ENCODE results near the gene CLTCL1.

DNA sequence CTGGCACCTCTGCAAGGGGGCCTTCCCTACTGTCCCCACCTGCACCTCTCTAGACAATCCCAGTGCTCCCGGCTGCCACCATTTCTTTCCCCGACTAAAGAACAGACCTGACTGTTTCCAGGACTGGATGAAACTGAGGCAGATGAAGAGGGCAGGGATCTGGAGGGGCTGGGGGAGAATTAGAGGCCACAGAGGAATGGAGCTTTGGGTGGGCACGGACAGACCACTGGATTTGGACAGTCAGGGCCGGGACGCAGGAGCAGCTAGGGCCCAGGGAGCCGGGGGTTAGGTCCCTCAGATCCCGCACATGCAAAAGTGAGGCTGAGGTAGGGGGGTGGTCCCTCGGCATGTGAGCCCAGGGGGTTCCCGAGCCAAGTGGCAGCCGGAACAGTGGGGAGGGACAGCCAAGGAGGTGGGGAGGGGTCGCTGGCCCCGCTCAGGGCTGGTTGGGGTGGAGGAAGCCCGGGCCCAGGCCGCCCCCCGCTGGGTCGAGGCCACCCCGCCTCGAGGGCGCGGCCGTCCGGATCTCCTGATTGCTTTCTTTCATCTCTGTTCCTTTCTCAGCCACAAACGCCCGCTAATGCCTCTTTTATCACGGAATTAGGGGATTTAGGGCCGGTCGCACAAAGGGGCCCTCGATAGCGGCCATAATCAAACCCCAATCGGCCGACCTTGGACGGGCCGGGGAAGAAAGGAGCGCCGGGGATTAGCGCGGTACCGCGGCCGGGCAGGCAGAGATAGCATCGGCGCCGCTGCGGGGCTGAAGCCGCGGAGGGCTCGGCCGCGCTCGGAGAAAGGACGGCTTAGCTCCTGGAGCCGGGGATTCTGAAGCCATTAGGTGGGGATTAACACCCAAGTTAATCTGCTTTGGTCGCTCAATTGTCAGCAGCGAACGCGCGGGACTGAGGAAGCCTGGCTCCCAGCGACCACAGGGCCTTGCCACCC, 122.2 kb downstream of the CLTCL1 start:
- TF ChIP-seq POLR2A (IDR thresholded peaks at IDR 0.05; ENCODE audit: borderline replicate concordance, extremely low read depth, insufficient read depth, insufficient read length), result no peak
- TF ChIP-seq, protein P1, sequence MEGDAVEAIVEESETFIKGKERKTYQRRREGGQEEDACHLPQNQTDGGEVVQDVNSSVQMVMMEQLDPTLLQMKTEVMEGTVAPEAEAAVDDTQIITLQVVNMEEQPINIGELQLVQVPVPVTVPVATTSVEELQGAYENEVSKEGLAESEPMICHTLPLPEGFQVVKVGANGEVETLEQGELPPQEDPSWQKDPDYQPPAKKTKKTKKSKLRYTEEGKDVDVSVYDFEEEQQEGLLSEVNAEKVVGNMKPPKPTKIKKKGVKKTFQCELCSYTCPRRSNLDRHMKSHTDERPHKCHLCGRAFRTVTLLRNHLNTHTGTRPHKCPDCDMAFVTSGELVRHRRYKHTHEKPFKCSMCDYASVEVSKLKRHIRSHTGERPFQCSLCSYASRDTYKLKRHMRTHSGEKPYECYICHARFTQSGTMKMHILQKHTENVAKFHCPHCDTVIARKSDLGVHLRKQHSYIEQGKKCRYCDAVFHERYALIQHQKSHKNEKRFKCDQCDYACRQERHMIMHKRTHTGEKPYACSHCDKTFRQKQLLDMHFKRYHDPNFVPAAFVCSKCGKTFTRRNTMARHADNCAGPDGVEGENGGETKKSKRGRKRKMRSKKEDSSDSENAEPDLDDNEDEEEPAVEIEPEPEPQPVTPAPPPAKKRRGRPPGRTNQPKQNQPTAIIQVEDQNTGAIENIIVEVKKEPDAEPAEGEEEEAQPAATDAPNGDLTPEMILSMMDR (IDR thresholded peaks at IDR 0.05 in 2 of 3, conservative IDR thresholded peaks at IDR 0.05 in 1 of 3; ENCODE audit: borderline replicate concordance in 1 of 3, insufficient read depth in 1 of 3, low read depth in 2 of 3, low read length in 2 of 3), result no peak
- TF ChIP-seq, protein P2, sequence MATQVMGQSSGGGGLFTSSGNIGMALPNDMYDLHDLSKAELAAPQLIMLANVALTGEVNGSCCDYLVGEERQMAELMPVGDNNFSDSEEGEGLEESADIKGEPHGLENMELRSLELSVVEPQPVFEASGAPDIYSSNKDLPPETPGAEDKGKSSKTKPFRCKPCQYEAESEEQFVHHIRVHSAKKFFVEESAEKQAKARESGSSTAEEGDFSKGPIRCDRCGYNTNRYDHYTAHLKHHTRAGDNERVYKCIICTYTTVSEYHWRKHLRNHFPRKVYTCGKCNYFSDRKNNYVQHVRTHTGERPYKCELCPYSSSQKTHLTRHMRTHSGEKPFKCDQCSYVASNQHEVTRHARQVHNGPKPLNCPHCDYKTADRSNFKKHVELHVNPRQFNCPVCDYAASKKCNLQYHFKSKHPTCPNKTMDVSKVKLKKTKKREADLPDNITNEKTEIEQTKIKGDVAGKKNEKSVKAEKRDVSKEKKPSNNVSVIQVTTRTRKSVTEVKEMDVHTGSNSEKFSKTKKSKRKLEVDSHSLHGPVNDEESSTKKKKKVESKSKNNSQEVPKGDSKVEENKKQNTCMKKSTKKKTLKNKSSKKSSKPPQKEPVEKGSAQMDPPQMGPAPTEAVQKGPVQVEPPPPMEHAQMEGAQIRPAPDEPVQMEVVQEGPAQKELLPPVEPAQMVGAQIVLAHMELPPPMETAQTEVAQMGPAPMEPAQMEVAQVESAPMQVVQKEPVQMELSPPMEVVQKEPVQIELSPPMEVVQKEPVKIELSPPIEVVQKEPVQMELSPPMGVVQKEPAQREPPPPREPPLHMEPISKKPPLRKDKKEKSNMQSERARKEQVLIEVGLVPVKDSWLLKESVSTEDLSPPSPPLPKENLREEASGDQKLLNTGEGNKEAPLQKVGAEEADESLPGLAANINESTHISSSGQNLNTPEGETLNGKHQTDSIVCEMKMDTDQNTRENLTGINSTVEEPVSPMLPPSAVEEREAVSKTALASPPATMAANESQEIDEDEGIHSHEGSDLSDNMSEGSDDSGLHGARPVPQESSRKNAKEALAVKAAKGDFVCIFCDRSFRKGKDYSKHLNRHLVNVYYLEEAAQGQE (IDR thresholded peaks at IDR 0.05; ENCODE audit: low read depth), result no peak
- peak; percentile 49 for TF ChIP-seq TCF7L2 (IDR thresholded peaks at IDR 0.05; ENCODE audit: borderline replicate concordance, extremely low read depth, insufficient read depth, insufficient read length)
- TF ChIP-seq JUND (IDR thresholded peaks at IDR 0.05), result no peak
- TF ChIP-seq SP1 (IDR thresholded peaks at IDR 0.05; ENCODE audit: low read depth), result no peak
